ENCODE measurements around the gene OR6K3. TPM values are rescaled to one million over a fixed set of nuclear protein-coding genes. Genes with fewer than 3 reads are reported as not detected.
A peak's percentile ranks its signal among the peaks of the same experiment; 100 is the strongest.
"Not testable (repeated sequence)": the region's sequence is repeated elsewhere in the genome, so short reads cannot be mapped to it uniquely, and the experiment has no call there.

OR6K3 gene
- not detected in 2 replicates for total RNA-seq (2014; rRNA removed; shearing (Covaris generic))

DNA sequence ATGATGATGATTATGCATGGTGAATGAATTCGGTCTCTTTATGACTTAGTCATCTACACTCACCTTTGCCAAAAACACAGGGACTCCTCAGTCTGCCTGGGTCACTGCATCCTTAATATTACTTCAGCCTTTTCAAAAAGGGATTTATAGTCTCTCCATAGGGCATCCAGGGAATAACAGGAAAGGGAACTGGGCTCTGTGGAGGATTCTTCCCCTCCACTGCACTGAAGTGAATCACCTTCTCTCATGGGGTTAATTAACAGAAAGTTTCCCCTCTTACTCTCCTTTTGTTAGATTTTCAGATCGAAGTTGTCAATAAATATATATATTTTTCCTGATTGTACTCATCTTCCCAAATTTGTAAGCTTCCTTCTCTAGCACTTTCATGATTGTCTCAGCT lies at the start of gene OR6K3:
TSS of gene OR6K3 (minus strand) at position 101 of the 400 bp plus-strand sequence. CDS start 2,605 bp downstream, outside the sequence.
- no peak for DNase-seq (ENCODE audit: low read depth)

- DNase-seq (ENCODE audit: low read depth): no peak
Measured at GRCh38 chr1:158754420-158754819, 33.9 kb upstream of the OR6K3 start, which contains the start of gene OR6K6. Gene OR6K6, plus strand, starts transcription at chr1:158754720. Its CDS starts 168 bp downstream, at chr1:158754888.

GRCh38 chr1:158752155-158752712 lies 31.7 kb upstream of the OR6K3 start:
- DNase-seq (ENCODE audit: low read depth): no peak

- no peak for DNase-seq (ENCODE audit: low read depth)
Measured at GRCh38 chr1:158735848-158736247, 15.3 kb upstream of the OR6K3 start.

GRCh38 chr1:158732524-158732923 lies 12.0 kb upstream of the OR6K3 start:
- DNase-seq (ENCODE audit: low read depth): no peak

- DNase-seq (ENCODE audit: low read depth): no peak
Measured at GRCh38 chr1:158731707-158732106, 11.2 kb upstream of the OR6K3 start.

GRCh38 chr1:158730453-158730852 lies 9.9 kb upstream of the OR6K3 start:
- no peak for DNase-seq (ENCODE audit: low read depth)

GRCh38 chr1:158728510-158729225 lies 8.1 kb upstream of the OR6K3 start:
- DNase-seq (ENCODE audit: low read depth): no peak

GRCh38 chr1:158724442-158724841 lies 3.9 kb upstream of the OR6K3 start:
- no peak for DNase-seq (ENCODE audit: low read depth)

- DNase-seq (ENCODE audit: low read depth): no peak
Measured at GRCh38 chr1:158719664-158720063, 856 bp downstream of the OR6K3 start.

DNA sequence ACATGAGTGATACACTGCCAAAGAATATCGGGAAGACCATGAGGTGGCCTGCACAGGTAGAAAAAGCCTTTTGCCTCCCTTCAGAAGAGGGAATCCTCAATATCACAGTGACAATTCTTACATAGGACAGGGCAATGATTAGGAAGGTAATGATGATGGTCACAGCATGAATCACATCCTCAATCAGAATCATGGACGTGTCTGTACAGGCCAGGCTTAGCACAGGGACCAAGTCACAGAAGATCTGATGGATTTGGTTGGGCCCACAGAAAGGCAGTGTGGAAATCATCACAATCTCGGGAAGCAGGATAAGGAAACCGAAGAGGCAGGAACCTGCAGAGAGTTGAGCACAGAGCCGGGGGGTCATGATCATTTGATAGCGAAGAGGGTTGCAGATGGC lies 3.2 kb downstream of the OR6K3 start:
- DNase-seq (ENCODE audit: low read depth): no peak

DNA sequence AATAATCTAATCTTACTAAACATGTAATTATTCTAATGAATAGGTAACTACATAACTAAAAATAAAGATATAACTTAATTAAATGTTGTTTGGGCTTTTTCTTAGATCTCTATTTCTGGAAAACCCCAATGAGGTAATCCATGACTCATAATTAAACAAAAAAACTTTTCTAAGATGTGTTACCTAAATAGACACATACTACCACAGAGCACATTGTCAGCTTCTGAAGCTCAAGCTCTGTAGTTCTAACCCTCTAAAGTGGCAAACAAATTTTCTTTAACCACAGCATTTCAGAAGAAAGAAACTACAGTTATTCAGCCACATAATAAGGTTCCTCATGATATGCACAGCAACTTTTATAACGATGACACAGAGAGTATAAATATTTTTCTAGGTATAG lies 4.2 kb downstream of the OR6K3 start:
- peak; percentile 3 for DNase-seq (ENCODE audit: low read depth)

- DNase-seq (ENCODE audit: low read depth): no peak
Measured at GRCh38 chr1:158714754-158715153, 5.8 kb downstream of the OR6K3 start.

DNA sequence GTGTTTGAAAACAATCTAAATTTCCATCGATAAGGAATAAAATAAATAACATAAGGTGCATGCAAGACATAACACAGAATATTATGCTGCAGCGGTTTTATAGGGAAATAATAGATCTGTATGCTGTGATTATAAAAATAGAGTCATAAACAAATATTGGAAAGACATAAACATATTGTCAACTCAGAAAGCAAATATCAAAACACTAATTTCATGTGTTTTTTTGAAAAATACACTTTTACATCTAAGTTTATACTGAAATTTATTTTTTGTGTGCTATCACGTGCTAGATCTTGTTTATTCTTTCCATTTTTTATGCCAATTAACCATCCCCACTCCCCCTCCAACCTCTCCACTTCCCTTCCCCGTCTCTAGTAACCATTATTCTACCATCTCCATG lies 9.4 kb downstream of the OR6K3 start:
- no peak for DNase-seq (ENCODE audit: low read depth)

GRCh38 chr1:158706096-158706495 lies 14.4 kb downstream of the OR6K3 start:
- DNase-seq (ENCODE audit: low read depth): no peak

DNA sequence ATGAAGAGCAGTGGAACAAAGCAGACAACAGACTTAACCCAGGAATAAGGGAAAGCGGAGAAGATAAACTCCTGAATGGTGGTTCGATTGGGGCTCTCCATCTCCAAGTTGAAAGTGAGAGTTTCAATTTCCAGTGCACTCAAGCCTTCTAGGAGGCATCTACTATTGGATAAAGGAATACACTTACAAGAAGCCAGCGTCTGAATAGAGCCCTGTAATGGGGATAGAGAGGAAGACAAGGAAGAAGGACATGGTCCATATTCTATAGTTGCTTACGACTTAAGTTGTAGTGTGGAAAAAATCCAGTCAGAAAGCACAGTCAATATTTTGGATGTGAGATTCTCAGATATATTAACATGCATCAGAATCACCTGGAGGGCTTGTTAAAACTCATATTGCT lies 20.0 kb downstream of the OR6K3 start, which contains the start of gene OR6K2:
TSS of gene OR6K2 (minus strand) at position 101 of the 400 bp plus-strand sequence. CDS start at position 101, 0 bp downstream.
- no peak for DNase-seq (ENCODE audit: low read depth)

- no peak for DNase-seq (ENCODE audit: low read depth)
Measured at GRCh38 chr1:158694596-158694995, 25.9 kb downstream of the OR6K3 start.

DNA sequence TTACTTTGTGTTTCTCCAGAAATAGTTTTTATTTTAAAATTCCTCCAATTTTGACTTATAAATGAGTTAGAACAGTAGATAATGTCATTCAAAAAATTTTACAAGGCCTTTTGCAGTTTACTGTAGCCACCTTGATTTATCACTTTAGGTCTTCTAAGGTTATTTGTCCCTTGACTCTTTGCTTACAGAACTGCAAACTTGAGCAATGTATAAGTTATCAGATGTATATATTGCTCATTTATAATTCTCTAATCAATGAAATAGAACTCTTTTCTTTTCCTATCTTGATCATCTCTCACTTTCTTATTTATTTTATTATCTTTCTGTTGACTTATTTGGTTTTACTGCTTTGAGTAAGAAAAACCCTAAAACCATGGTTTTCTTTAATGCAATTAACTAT lies 28.2 kb downstream of the OR6K3 start:
- DNase-seq (ENCODE audit: low read depth): no peak

- no peak for DNase-seq (ENCODE audit: low read depth)
Measured at GRCh38 chr1:158691907-158692306, 28.6 kb downstream of the OR6K3 start.

DNA sequence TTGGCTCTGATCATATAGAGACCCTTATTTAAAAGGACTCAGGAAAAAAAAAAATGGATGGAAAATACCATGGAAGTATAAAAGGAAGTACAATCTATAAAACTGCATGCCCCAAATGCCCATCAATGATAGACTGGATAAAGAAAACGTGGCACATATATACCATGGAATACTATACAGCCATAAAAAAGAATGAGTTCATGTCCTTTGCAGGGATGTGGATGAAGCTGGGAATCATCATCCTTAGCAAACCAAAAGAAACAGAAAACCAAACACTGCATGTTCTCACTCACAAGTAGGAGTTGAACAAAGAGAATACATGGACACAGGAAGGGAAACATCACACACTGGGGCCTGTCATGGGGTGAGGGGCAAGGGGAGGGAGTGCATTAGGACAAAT lies 29.4 kb downstream of the OR6K3 start:
- DNase-seq (ENCODE audit: low read depth): not testable (repeated sequence)

DNA sequence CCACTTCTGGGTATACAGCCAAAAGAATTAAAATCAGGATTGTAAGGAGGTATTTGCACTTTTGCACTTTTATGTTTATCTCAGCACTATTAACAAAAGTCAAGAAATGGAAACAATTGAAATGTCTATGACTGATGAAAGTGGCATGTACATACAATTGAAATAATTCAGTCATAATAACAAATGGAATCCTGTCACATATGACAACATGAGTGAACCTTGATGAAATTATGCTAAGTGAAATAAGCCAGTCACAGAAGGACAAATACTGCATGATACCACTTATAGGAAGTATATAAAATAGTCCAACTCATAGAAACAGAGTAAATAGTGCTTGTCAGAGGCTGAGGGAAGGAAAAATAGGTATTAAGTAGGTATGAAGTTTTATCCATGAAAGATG lies 30.6 kb downstream of the OR6K3 start:
- no peak for DNase-seq (ENCODE audit: low read depth)

DNA sequence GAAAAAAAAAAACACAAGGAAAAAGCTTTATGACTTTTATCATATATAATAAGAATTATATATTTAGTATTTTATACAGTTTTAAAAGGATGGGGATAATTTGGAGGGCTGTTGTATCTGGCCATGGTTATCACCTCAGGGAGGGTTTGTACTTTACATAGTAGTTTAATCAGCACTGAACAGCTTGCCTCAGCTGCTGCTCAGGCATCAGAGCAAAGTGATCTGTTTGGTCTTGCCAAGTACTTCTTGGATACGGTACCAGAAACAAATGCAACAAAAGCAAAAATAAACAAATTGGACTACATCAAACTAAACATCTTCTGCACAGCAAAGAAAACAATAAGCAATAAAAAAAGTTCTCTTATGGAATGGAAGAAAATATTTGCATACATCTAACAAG lies 31.4 kb downstream of the OR6K3 start:
- DNase-seq (ENCODE audit: low read depth): no peak

GRCh38 chr1:158688343-158688742 lies 32.2 kb downstream of the OR6K3 start:
- DNase-seq (ENCODE audit: low read depth): not testable (repeated sequence)

All from M059J (cell line).